Type B pancreatic cell (in vitro differentiated cells): ENCODE results near the gene MT1H. TPM values are rescaled to one million over a fixed set of nuclear protein-coding genes. Genes with fewer than 3 reads are reported as not detected.
"Not testable (repeated sequence)": the region's sequence is repeated elsewhere in the genome, so short reads cannot be mapped to it uniquely, and the experiment has no call there.

ENCODE experiments used
- DNase-seq: peaks from one replicate; pipeline ENCODE4 v3.0.0; 2021; ENCODE audit warnings: mixed read lengths; ENCODE audit not compliant: unreplicated experiment; ENCODE audit errors: extremely low spot score
- H3K27ac Mint-ChIP-seq: 2 replicates; pipeline ENCODE4 v1.8.0; 2021; ENCODE audit warnings: mild to moderate bottlenecking, mixed read lengths
- H3K27me3 Mint-ChIP-seq: 2 replicates; pipeline ENCODE4 v1.8.0; 2021; ENCODE audit warnings: mixed read lengths
- H3K36me3 Mint-ChIP-seq: 2 replicates; pipeline ENCODE4 v1.8.0; 2021; ENCODE audit warnings: mixed read lengths
- H3K4me1 Mint-ChIP-seq: one replicate; pipeline ENCODE4 v1.8.0; 2021; ENCODE audit warnings: mixed read lengths; ENCODE audit not compliant: unreplicated experiment
- H3K4me3 Mint-ChIP-seq: 2 replicates; pipeline ENCODE4 v1.8.0; 2021; ENCODE audit warnings: mild to moderate bottlenecking, mixed read lengths
- H3K9me3 Mint-ChIP-seq: 2 replicates; pipeline ENCODE4 v1.8.0; 2021; ENCODE audit warnings: mixed read lengths
- CTCF ChIP-seq: fragments of 200-600 bp; sonication (generic); conservative IDR thresholded peaks from 2 replicates; pipeline ENCODE4 v1.5.0; 2021; ENCODE audit warnings: antibody characterized with exemption, mild to moderate bottlenecking
- total RNA-seq: library from RNA; stranded (reverse); gene quantifications from 2 replicates; pipeline ENCODE4 v1.2.1, GENCODE V29; 2021; ENCODE audit warnings: low replicate concordance

The MT1H gene
- total RNA-seq, 1 donor from 2014 or later: 2.2 TPM

- peak overlapping the region; percentile 80 for H3K4me3 Mint-ChIP-seq
- H3K36me3 Mint-ChIP-seq: no peaks in the 10 kb centered on the region
- peaks cover 97% of the 10 kb centered on the region for H3K27me3 Mint-ChIP-seq
- no peak for DNase-seq
- H3K27ac Mint-ChIP-seq: peak overlapping the region; percentile 25
- peaks cover 3% of the 10 kb centered on the region for H3K4me1 Mint-ChIP-seq
- no peaks in the 10 kb centered on the region for H3K9me3 Mint-ChIP-seq
- TF ChIP-seq CTCF: peak; percentile 73
Measured at GRCh38 chr16:56673921-56674320, 4.3 kb downstream of the MT1H start.

DNA sequence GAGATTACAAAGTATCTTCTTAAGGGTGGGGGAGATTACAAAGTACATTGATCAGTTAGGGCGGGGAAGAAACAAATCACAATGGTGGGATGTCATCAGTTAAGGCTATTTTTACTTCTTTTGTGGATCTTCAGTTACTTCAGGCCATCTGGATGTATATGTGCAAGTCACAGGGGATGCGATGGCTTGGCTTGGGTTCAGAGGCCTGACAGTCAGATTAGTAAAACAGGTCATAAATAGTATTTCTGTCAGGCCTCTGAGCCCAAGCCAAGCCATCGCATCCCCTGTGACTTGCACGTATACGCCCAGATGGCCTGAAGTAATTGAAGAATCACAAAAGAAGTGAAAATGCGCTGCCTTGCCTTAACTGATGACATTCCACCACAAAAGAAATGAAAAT is 5.0 kb downstream of the MT1H start:
- H3K27ac Mint-ChIP-seq, DNase-seq, H3K9me3 Mint-ChIP-seq, H3K36me3 Mint-ChIP-seq, H3K4me3 Mint-ChIP-seq, H3K4me1 Mint-ChIP-seq: not testable (repeated sequence)
- peaks cover 95% of the 10 kb centered on the region for H3K27me3 Mint-ChIP-seq

DNA sequence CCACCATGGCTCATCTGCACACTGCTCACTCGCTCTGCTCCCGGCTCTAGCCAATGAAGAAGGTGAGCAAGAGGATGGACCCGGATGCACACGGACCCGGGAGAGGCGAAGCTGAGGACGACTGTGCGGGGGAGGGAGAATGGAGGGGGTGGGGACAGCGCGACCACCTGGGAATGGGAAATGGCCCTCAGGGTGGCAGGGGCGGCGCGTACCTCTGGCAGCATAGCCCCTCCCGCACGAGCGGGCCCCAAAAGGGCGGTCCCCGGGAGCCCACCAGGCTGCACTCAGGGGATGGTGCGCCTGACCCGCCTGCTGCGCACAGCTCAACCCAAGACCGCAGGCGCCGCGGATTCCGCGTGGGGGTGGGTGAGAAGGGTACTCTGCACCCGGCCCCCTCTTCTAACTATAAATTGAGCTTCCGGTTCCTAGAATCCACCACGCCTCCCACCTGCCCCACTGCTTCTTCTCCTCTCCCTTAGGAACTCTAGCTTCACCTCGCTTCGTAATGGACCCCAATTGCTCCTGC is 6.1 kb downstream of the MT1H start:
- Mint-ChIP-seq H3K4me1 (peaks cover 3% of the 10 kb centered on the region), H3K27ac (no peak overlapping the region), H3K4me3 (peak overlapping the region; percentile 76), H3K36me3 (no peaks in the 10 kb centered on the region), H3K9me3 (no peaks in the 10 kb centered on the region), H3K27me3 (peaks cover 90% of the 10 kb centered on the region)
- TF ChIP-seq CTCF: no peak
- DNase-seq: no peak

- no peak for DNase-seq
- Mint-ChIP-seq H3K4me1 (peaks cover 7% of the 10 kb centered on the region), H3K27ac (no peak overlapping the region), H3K27me3 (peaks cover 84% of the 10 kb centered on the region), H3K4me3 (no peak overlapping the region), H3K9me3 (no peaks in the 10 kb centered on the region), H3K36me3 (no peaks in the 10 kb centered on the region)
- no peak for TF ChIP-seq CTCF
Measured at GRCh38 chr16:56677474-56677873, 7.9 kb downstream of the MT1H start.

GRCh38 chr16:56679078-56679730 is 9.6 kb downstream of the MT1H start:
- Mint-ChIP-seq H3K36me3 (no peaks in the 10 kb centered on the region), H3K4me3 (no peak overlapping the region), H3K27ac (no peak overlapping the region), H3K4me1 (peaks cover 5% of the 10 kb centered on the region), H3K9me3 (no peaks in the 10 kb centered on the region), H3K27me3 (peaks cover 76% of the 10 kb centered on the region)
- no peak for DNase-seq
- TF ChIP-seq CTCF: no peak

DNA sequence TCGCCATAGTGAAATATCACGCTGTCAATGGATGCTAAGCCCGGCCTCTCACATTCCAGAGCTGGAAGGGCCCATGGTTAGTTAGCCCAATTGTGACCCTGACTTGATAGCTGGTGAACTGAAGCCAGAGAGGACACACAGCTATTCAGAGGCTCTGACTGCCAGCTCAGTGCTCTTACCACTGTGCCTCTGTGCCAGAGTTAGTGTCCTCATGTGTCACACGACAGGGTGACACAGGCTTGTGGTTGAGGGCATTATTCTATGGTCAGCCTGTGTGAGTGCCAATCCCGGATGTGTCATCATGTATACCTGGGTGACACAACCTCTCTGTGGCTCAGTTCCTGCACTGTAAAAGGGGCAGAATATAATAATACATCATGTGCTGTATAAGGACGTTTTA is 10.2 kb downstream of the MT1H start:
- TF ChIP-seq CTCF: no peak
- H3K27me3 Mint-ChIP-seq: peaks cover 74% of the 10 kb centered on the region
- DNase-seq: no peak
- H3K27ac Mint-ChIP-seq: no peak overlapping the region
- H3K4me1 Mint-ChIP-seq: peaks cover 4% of the 10 kb centered on the region
- H3K4me3 Mint-ChIP-seq: no peak overlapping the region
- no peaks in the 10 kb centered on the region for H3K36me3 Mint-ChIP-seq
- no peaks in the 10 kb centered on the region for H3K9me3 Mint-ChIP-seq
